Osteocyte (in vitro differentiated cells): ENCODE data around the gene ADAMTS12. TPM values are rescaled to one million over a fixed set of nuclear protein-coding genes. Genes with fewer than 3 reads are reported as not detected.

Source experiments
- DNase-seq: peaks from one replicate; pipeline ENCODE4 v3.0.0; 2021; ENCODE audit warnings: mixed read lengths; ENCODE audit not compliant: unreplicated experiment; ENCODE audit errors: extremely low spot score
- H3K27ac Mint-ChIP-seq: one replicate; pipeline ENCODE4 v1.8.0; 2021; ENCODE audit warnings: mild to moderate bottlenecking, mixed read lengths; ENCODE audit not compliant: unreplicated experiment
- H3K27me3 Mint-ChIP-seq: one replicate; pipeline ENCODE4 v1.8.0; 2021; ENCODE audit warnings: mixed read lengths; ENCODE audit not compliant: unreplicated experiment
- H3K36me3 Mint-ChIP-seq: one replicate; pipeline ENCODE4 v1.8.0; 2021; ENCODE audit warnings: mixed read lengths; ENCODE audit not compliant: unreplicated experiment
- H3K4me1 Mint-ChIP-seq: one replicate; pipeline ENCODE4 v1.8.0; 2021; ENCODE audit warnings: mixed read lengths; ENCODE audit not compliant: unreplicated experiment
- H3K4me3 Mint-ChIP-seq: one replicate; pipeline ENCODE4 v1.8.0; 2021; ENCODE audit warnings: mild to moderate bottlenecking, moderate library complexity, mixed read lengths; ENCODE audit not compliant: unreplicated experiment
- H3K9me3 Mint-ChIP-seq: one replicate; pipeline ENCODE4 v1.8.0; 2021; ENCODE audit warnings: mixed read lengths; ENCODE audit not compliant: unreplicated experiment
- total RNA-seq: library from RNA; stranded (reverse); gene quantifications from 2 replicates; pipeline ENCODE4 v1.2.1, GENCODE V29; 2021
- TF ChIP-seq, protein P1 (sequence below): fragments of 200-600 bp; sonication (generic); IDR thresholded peaks from 2 replicates; pipeline ENCODE4 v1.5.0; 2021; ENCODE audit warnings: antibody characterized with exemption, mild to moderate bottlenecking, moderate library complexity

ADAMTS12 gene
- total RNA-seq, 1 donor from 2014 or later, result 13.9 TPM

GRCh38 chr5:33761139-33761538 is 130.7 kb downstream of the ADAMTS12 start:
- Mint-ChIP-seq H3K36me3 (no peaks in the 10 kb centered on the region), H3K9me3 (no peaks in the 10 kb centered on the region), H3K4me3 (no peak overlapping the region), H3K4me1 (peaks cover 11% of the 10 kb centered on the region), H3K27me3 (no peaks in the 10 kb centered on the region), H3K27ac (no peak overlapping the region)
- no peak for DNase-seq
- TF ChIP-seq, protein P1, sequence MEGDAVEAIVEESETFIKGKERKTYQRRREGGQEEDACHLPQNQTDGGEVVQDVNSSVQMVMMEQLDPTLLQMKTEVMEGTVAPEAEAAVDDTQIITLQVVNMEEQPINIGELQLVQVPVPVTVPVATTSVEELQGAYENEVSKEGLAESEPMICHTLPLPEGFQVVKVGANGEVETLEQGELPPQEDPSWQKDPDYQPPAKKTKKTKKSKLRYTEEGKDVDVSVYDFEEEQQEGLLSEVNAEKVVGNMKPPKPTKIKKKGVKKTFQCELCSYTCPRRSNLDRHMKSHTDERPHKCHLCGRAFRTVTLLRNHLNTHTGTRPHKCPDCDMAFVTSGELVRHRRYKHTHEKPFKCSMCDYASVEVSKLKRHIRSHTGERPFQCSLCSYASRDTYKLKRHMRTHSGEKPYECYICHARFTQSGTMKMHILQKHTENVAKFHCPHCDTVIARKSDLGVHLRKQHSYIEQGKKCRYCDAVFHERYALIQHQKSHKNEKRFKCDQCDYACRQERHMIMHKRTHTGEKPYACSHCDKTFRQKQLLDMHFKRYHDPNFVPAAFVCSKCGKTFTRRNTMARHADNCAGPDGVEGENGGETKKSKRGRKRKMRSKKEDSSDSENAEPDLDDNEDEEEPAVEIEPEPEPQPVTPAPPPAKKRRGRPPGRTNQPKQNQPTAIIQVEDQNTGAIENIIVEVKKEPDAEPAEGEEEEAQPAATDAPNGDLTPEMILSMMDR, result no peak

- no peaks in the 10 kb centered on the region for H3K27me3 Mint-ChIP-seq
- no peak overlapping the region for H3K27ac Mint-ChIP-seq
- peaks cover 5% of the 10 kb centered on the region for H3K4me1 Mint-ChIP-seq
- no peak overlapping the region for H3K4me3 Mint-ChIP-seq
- DNase-seq, result no peak
- H3K36me3 Mint-ChIP-seq, result peaks cover 3% of the 10 kb centered on the region
- no peaks in the 10 kb centered on the region for H3K9me3 Mint-ChIP-seq
- TF ChIP-seq, protein P1, result no peak
Observed at GRCh38 chr5:33758737-33759136, 133.1 kb downstream of the ADAMTS12 start.

- Mint-ChIP-seq H3K4me1 (peaks cover 5% of the 10 kb centered on the region), H3K27me3 (no peaks in the 10 kb centered on the region), H3K9me3 (no peaks in the 10 kb centered on the region), H3K27ac (no peak overlapping the region), H3K4me3 (no peak overlapping the region), H3K36me3 (peaks cover 3% of the 10 kb centered on the region)
- TF ChIP-seq, protein P1, result no peak
- no peak for DNase-seq
Observed at GRCh38 chr5:33756491-33756890, 135.3 kb downstream of the ADAMTS12 start.

DNA sequence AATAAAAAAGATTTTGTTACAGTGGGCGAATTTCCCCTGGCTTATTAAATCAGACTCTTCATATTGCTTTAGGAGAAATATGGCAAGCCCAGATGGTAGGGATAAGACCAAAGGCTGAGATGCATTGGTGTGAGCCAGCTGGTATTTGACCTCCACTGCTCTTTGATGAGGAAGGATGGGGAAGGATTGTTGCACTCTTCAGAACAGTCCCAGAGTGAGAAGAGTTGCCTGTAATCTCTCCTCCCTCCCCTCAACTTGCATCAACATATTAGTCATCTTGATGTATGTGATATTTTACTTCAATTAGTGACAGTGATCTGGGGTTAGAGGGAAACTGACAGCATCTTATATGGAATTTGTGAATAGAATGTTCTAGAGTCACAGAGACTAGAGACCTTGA is 136.6 kb downstream of the ADAMTS12 start:
- TF ChIP-seq, protein P1, result no peak
- Mint-ChIP-seq H3K4me1 (no peaks in the 10 kb centered on the region), H3K27ac (no peak overlapping the region), H3K4me3 (no peak overlapping the region), H3K27me3 (no peaks in the 10 kb centered on the region), H3K9me3 (no peaks in the 10 kb centered on the region), H3K36me3 (peaks cover 5% of the 10 kb centered on the region)
- no peak for DNase-seq

DNA sequence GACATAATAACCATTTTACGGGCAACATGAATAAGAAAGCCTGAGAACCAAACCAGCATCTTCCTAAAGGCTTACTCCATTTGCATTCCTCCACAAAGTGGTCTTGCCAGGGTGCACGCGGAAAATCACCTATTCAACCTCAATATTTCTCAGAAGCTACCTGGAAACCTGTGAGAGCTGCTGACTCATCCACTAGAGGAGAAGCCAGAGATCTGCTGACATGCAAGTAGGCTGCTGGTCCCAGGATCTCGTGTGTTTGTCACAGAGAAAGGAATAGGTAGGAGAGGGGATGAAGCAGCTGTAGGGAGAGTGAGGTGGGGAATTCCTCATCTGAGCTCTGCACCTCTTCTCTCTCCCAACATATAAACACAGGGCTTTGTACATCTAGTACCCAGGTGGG is 138.1 kb downstream of the ADAMTS12 start:
- H3K27ac Mint-ChIP-seq, result no peak overlapping the region
- no peaks in the 10 kb centered on the region for H3K9me3 Mint-ChIP-seq
- no peak for DNase-seq
- no peak overlapping the region for H3K4me3 Mint-ChIP-seq
- H3K27me3 Mint-ChIP-seq, result no peaks in the 10 kb centered on the region
- peaks cover 5% of the 10 kb centered on the region for H3K36me3 Mint-ChIP-seq
- TF ChIP-seq, protein P1, result no peak
- no peaks in the 10 kb centered on the region for H3K4me1 Mint-ChIP-seq
